ENCODE measurements around the gene SUPT3H. TPM values are rescaled to one million over a fixed set of nuclear protein-coding genes. Genes with fewer than 3 reads are reported as not detected.

SUPT3H gene
- total and polyA plus RNA-seq, 12 donors = 10.0 to 56.2 (median 16.6) TPM

GRCh38 chr6:45272626-45273025, 105.1 kb downstream of the SUPT3H start:
- no peak overlapping the region for H3K27ac ChIP-seq
- no peak for TF ChIP-seq CTCF (IDR thresholded peaks at IDR 0.05)
- no peak for TF ChIP-seq POLR2A (IDR thresholded peaks at IDR 0.05)
- intact Hi-C loops (cut with DNase I) = no loop called here
- no peak for DNase-seq
- H3K36me3 ChIP-seq (replicated peaks in 1 of 2) = no peaks in the 10 kb centered on the region
- no peaks in the 10 kb centered on the region for H3K4me1 ChIP-seq (replicated peaks in 1 of 2)
- no peaks in the 10 kb centered on the region for H3K9me3 ChIP-seq (replicated peaks in 1 of 3)
- H3K4me3 ChIP-seq = no peak overlapping the region
- WGBS, 4 donors = 88 to 98% (median 94%) methylated on average over 2 of the region's 2 CpGs
- no peaks in the 10 kb centered on the region for H3K27me3 ChIP-seq

GRCh38 chr6:45265246-45265645, 112.5 kb downstream of the SUPT3H start:
- Histone ChIP-seq H3K27me3 (no peaks in the 10 kb centered on the region), H3K4me1 (replicated peaks in 1 of 2) (no peaks in the 10 kb centered on the region), H3K9me3 (replicated peaks in 1 of 3) (no peaks in the 10 kb centered on the region), H3K27ac (no peak overlapping the region), H3K36me3 (replicated peaks in 1 of 2) (no peaks in the 10 kb centered on the region), H3K4me3 (no peak overlapping the region)
- TF ChIP-seq POLR2A (IDR thresholded peaks at IDR 0.05) (no peak), CTCF (IDR thresholded peaks at IDR 0.05) (no peak)
- no peak for DNase-seq
- 72 to 80% (median 75%) methylated on average over 2 of the region's 2 CpGs for WGBS, 4 donors
- intact Hi-C loops (cut with DNase I) = no loop called here

GRCh38 chr6:45260696-45261095, 117.0 kb downstream of the SUPT3H start:
- Histone ChIP-seq H3K4me1 (replicated peaks in 1 of 2) (no peaks in the 10 kb centered on the region), H3K27ac (no peak overlapping the region), H3K4me3 (no peak overlapping the region), H3K27me3 (no peaks in the 10 kb centered on the region), H3K9me3 (replicated peaks in 1 of 3) (no peaks in the 10 kb centered on the region), H3K36me3 (replicated peaks in 1 of 2) (no peaks in the 10 kb centered on the region)
- no peak for DNase-seq
- intact Hi-C loops (cut with DNase I) = no loop called here
- WGBS, 4 donors = 91 to 93% (median 91%) methylated on average over 3 of the region's 3 CpGs
- TF ChIP-seq CTCF (IDR thresholded peaks at IDR 0.05) (no peak), POLR2A (IDR thresholded peaks at IDR 0.05) (no peak)

GRCh38 chr6:45256697-45257695, 120.7 kb downstream of the SUPT3H start:
- H3K9me3 ChIP-seq (replicated peaks in 1 of 3) = no peaks in the 10 kb centered on the region
- TF ChIP-seq CTCF (IDR thresholded peaks at IDR 0.05) (no peak), POLR2A (IDR thresholded peaks at IDR 0.05) (no peak)
- intact Hi-C loops (cut with DNase I) = no loop called here
- peaks cover 2 to 5% of the 10 kb centered on the region in 2 donors for H3K4me1 ChIP-seq (replicated peaks in 1 of 2)
- DNase-seq = no peak
- H3K36me3 ChIP-seq (replicated peaks in 1 of 2) = no peaks in the 10 kb centered on the region
- no peaks in the 10 kb centered on the region for H3K27me3 ChIP-seq
- 82 to 88% (median 87%) methylated on average over 9 of the region's 9 CpGs for WGBS, 4 donors
- no peak overlapping the region for H3K27ac ChIP-seq
- H3K4me3 ChIP-seq = no peak overlapping the region
